B cell (primary cell): ENCODE results near the gene DNAH6. TPM values are rescaled to one million over a fixed set of nuclear protein-coding genes. Genes with fewer than 3 reads are reported as not detected.

Experiments used
- ATAC-seq: fragments of 200-7000 bp; cut with Tn5 transposase; one replicate; pipeline ENCODE4 v1.10.0; 2021; ENCODE audit warnings: low read depth, mild to moderate bottlenecking, moderate number of reproducible peaks, moderate library complexity
- CTCF ChIA-PET: fragments of 350-600 bp; sonication (Branson Sonifier 250); formaldehyde crosslinking; loops from one replicate; lab custom pipeline; 2021; ENCODE audit warnings: antibody characterized with exemption, inconsistent platforms; lab: Charles Lee
- POLR2A ChIA-PET: fragments of 350-600 bp; sonication (Branson Sonifier 250); formaldehyde crosslinking; loops from one replicate; lab custom pipeline; 2021; ENCODE audit warnings: antibody characterized with exemption; lab: Charles Lee
- DNase-seq: peaks from one replicate; pipeline ENCODE4 v3.0.0; 2013
- H2AFZ ChIP-seq: 2 replicates; pipeline ENCODE4 v1.6.1; 2012; ENCODE audit warnings: mild to moderate bottlenecking, low read depth, low read length; ENCODE audit not compliant: insufficient read depth, poor library complexity, severe bottlenecking
- H3K27ac ChIP-seq, 2 donors: 1 replicate in 1 of 2; 2 replicates in 1 of 2; pipeline ENCODE4 v1.5.1; 2012 to 2013; ENCODE audit warnings: low read length in 2 of 2, mild to moderate bottlenecking in 2 of 2, moderate library complexity in 1 of 2
- H3K27me3 ChIP-seq, 4 experiments: fragments of 200-600 bp in 1 of 4; sonication (generic) in 1 of 4; replicated peaks in 1 of 4; 1 replicate in 2 of 4; 2 replicates in 2 of 4; pipeline versions ENCODE4 v1.6.1 to v1.7.0; 2013 to 2016; ENCODE audit warnings: low read length in 3 of 4, mild to moderate bottlenecking in 2 of 4, mixed read lengths in 1 of 4, moderate library complexity in 1 of 4; ENCODE audit not compliant: insufficient read depth in 4 of 4, control insufficient read depth in 3 of 4; ENCODE audit errors: control extremely low read depth in 1 of 4
- H3K36me3 ChIP-seq, 2 experiments: replicated peaks in 1 of 2; 1 replicate in 1 of 2; 2 replicates in 1 of 2; pipeline versions ENCODE4 v1.6.1 to v1.7.1; 2013; ENCODE audit warnings: low read length in 1 of 2; ENCODE audit not compliant: insufficient read depth in 2 of 2, control insufficient read depth in 1 of 2; ENCODE audit errors: control extremely low read depth in 1 of 2, extremely low read depth in 1 of 2
- H3K4me1 ChIP-seq, 2 donors: fragments of 200-600 bp in 1 of 2; sonication (generic) in 1 of 2; 1 replicate in 1 of 2; 2 replicates in 1 of 2; pipeline versions ENCODE4 v1.5.1 to v1.6.1; 2013 to 2017; ENCODE audit warnings: low read length in 2 of 2; ENCODE audit not compliant: control insufficient read depth in 2 of 2, insufficient read depth in 2 of 2
- H3K4me2 ChIP-seq: replicated peaks from 2 replicates; pipeline ENCODE3; 2012; ENCODE audit warnings: mild to moderate bottlenecking, low read depth, low read length; ENCODE audit not compliant: poor library complexity, severe bottlenecking
- H3K4me3 ChIP-seq, 5 experiments: fragments of 200-600 bp in 1 of 5; sonication (generic) in 1 of 5; 1 replicate in 3 of 5; 2 replicates in 2 of 5; pipeline versions ENCODE4 v1.5.1 to v1.7.0; 2011 to 2016; ENCODE audit warnings: low read length in 4 of 5, mild to moderate bottlenecking in 4 of 5, low read depth in 2 of 5, control low read depth in 1 of 5, moderate library complexity in 1 of 5; ENCODE audit not compliant: insufficient read depth in 1 of 5; ENCODE audit errors: control extremely low read depth in 1 of 5, extremely low read depth in 1 of 5
- H3K79me2 ChIP-seq: fragments of 200-600 bp; sonication (generic); one replicate; pipeline ENCODE4 v1.6.0; 2016; ENCODE audit warnings: low read length; ENCODE audit not compliant: control insufficient read depth, insufficient read depth
- H3K9ac ChIP-seq: fragments of 200-600 bp; sonication (generic); 2 replicates; pipeline ENCODE4 v1.6.1; 2017; ENCODE audit warnings: mild to moderate bottlenecking, low read length, moderate library complexity
- H3K9me3 ChIP-seq, 3 donors: one replicate each; pipeline versions ENCODE4 v1.6.1 to v1.7.1; 2013; ENCODE audit warnings: low read length in 2 of 3; ENCODE audit not compliant: control insufficient read depth in 2 of 3, insufficient read depth in 1 of 3; ENCODE audit errors: control extremely low read depth in 1 of 3
- H4K20me1 ChIP-seq: 2 replicates; pipeline ENCODE4 v1.6.0; 2012; ENCODE audit warnings: mild to moderate bottlenecking, low read length; ENCODE audit not compliant: insufficient read depth, control insufficient read depth, poor library complexity, severe bottlenecking
- H3K27ac Mint-ChIP-seq: one replicate; pipeline ENCODE4 v1.8.0; 2021; ENCODE audit warnings: mixed read lengths
- H3K27me3 Mint-ChIP-seq: one replicate; pipeline ENCODE4 v1.8.0; 2021; ENCODE audit warnings: mixed read lengths
- H3K4me1 Mint-ChIP-seq: one replicate; pipeline ENCODE4 v1.8.0; 2021; ENCODE audit warnings: mixed read lengths
- H3K4me3 Mint-ChIP-seq: one replicate; pipeline ENCODE4 v1.8.0; 2021; ENCODE audit warnings: mixed read lengths
- H3K9me3 Mint-ChIP-seq: one replicate; pipeline ENCODE4 v1.8.0; 2022; ENCODE audit warnings: mixed read lengths; ENCODE audit not compliant: insufficient read depth
- CTCF ChIP-seq: fragments of 200-600 bp; IDR thresholded peaks from one replicate; pipeline ENCODE4 v1.8.0; 2022; ENCODE audit warnings: antibody characterized with exemption, mild to moderate bottlenecking
- EZH2 ChIP-seq: IDR thresholded peaks from 2 replicates; pipeline ENCODE4 v1.6.1; 2012; ENCODE audit warnings: borderline replicate concordance, low read depth, mild to moderate bottlenecking, moderate library complexity, low read length; ENCODE audit not compliant: insufficient read depth, poor library complexity, severe bottlenecking
- WGBS: methylation state at CpG from one replicate; pipeline ENCODE4 v1.1.5; 2013; ENCODE audit warnings: missing lambda C conversion rate; ENCODE audit not compliant: insufficient coverage; 5-methylcytosine and 5-hydroxymethylcytosine counted together
- intact Hi-C: fragments of 100-400 bp; cut with micrococcal nuclease; formaldehyde crosslinking; loops from one replicate; pipeline ENCODE4 v1.10.0; 2022
- polyA plus RNA-seq: library from polyadenylated mRNA; depleted of rRNA; stranded (reverse); fragments of >200 nt; gene quantifications from 2 replicates; pipeline ENCODE4 v1.2.3, GENCODE V29; 2012
- total RNA-seq, 2 donors: library from RNA; stranded (reverse); fragments of 120-200 nt in 1 of 2; gene quantifications; 1 replicate in 1 of 2; 2 replicates in 1 of 2; pipeline versions ENCODE4 v1.2.3 to v1.2.4, GENCODE V29; 2013 to 2022

DNAH6 gene
- total and polyA plus RNA-seq, 2 donors (not counting 1 experiment from before 2014, with no cell fraction given), result 0.01 to 1.9 TPM

- Histone ChIP-seq H3K4me2 (peak overlapping the region; percentile 2), H3K4me3 (no peak overlapping the region), H3K9ac (no peak overlapping the region), H3K36me3 (no peaks in the 10 kb centered on the region), H3K27ac (no peak overlapping the region), H3K4me1 (peaks cover 12 to 18% of the 10 kb centered on the region in 2 donors), H3K27me3 (no peaks in the 10 kb centered on the region), H2AFZ (no peak overlapping the region), H3K9me3 (no peaks in the 10 kb centered on the region), H4K20me1 (no peaks in the 10 kb centered on the region), H3K79me2 (no peaks in the 10 kb centered on the region)
- no CpG with 5 or more reads among the region's 2 CpGs for WGBS
- Mint-ChIP-seq H3K27ac (peak overlapping the region; percentile 2), H3K4me3 (peak overlapping the region; percentile 2), H3K27me3 (no peaks in the 10 kb centered on the region), H3K4me1 (peaks cover 21% of the 10 kb centered on the region), H3K9me3 (no peaks in the 10 kb centered on the region)
- DNase-seq, result peak; percentile 35
- ChIA-PET POLR2A (interaction anchor here (0.9 kb wide), 1 partner anchor 16 kb away, joined by 3 read pairs; no protein-coding TSS in a partner anchor), CTCF (no interaction called here)
- TF ChIP-seq CTCF (no peak), EZH2 (no peak)
- intact Hi-C loops, result no loop called here
- ATAC-seq, result peak; percentile 64
Measured at GRCh38 chr2:84817239-84817655, 300.9 kb downstream of the DNAH6 start.

GRCh38 chr2:84821806-84822205 is 305.5 kb downstream of the DNAH6 start:
- H3K9me3 ChIP-seq, result no peaks in the 10 kb centered on the region
- H3K27ac ChIP-seq, result no peak overlapping the region
- H3K4me3 ChIP-seq, result no peak overlapping the region
- no peak overlapping the region for H3K4me2 ChIP-seq
- CTCF ChIA-PET, result no interaction called here
- POLR2A ChIA-PET, result no interaction called here
- no peak overlapping the region for H3K9ac ChIP-seq
- H3K4me1 ChIP-seq, result peaks cover 7 to 14% of the 10 kb centered on the region in 2 donors
- no peaks in the 10 kb centered on the region for H4K20me1 ChIP-seq
- no peak overlapping the region for H2AFZ ChIP-seq
- H3K4me3 Mint-ChIP-seq, result no peak overlapping the region
- no peak for TF ChIP-seq EZH2
- TF ChIP-seq CTCF, result no peak
- H3K79me2 ChIP-seq, result no peaks in the 10 kb centered on the region
- H3K36me3 ChIP-seq, result no peaks in the 10 kb centered on the region
- WGBS, result 96% methylated on average over 5 of the region's 7 CpGs
- H3K27me3 Mint-ChIP-seq, result no peaks in the 10 kb centered on the region
- intact Hi-C loops, result no loop called here
- no peaks in the 10 kb centered on the region for H3K27me3 ChIP-seq
- peaks cover 15% of the 10 kb centered on the region for H3K4me1 Mint-ChIP-seq
- DNase-seq, result no peak
- no peak overlapping the region for H3K27ac Mint-ChIP-seq
- ATAC-seq, result no peak
- H3K9me3 Mint-ChIP-seq, result no peaks in the 10 kb centered on the region
